HG02840 (cell line): ENCODE data around the gene HECA.
"Not testable (repeated sequence)": the region's sequence is repeated elsewhere in the genome, so short reads cannot be mapped to it uniquely, and the experiment has no call there.

Source experiments
- ATAC-seq: cut with Tn5 transposase; IDR thresholded peaks from one replicate; pipeline ENCODE4 v1.9.1; 2021; ENCODE audit warnings: mild to moderate bottlenecking, moderate library complexity, moderate number of reproducible peaks; ENCODE audit not compliant: unreplicated experiment, low FRiP score

The HECA gene

GRCh38 chr6:139198529-139199288 lies 63.8 kb downstream of the HECA start:
- ATAC-seq, result no peak

- no peak for ATAC-seq
These were observed 66.5 kb downstream of the HECA start for GRCh38 chr6:139201378-139201777.

GRCh38 chr6:139204978-139205377 lies 70.1 kb downstream of the HECA start:
- ATAC-seq, result no peak

- no peak for ATAC-seq
These were observed 71.0 kb downstream of the HECA start for GRCh38 chr6:139205843-139206242.

DNA sequence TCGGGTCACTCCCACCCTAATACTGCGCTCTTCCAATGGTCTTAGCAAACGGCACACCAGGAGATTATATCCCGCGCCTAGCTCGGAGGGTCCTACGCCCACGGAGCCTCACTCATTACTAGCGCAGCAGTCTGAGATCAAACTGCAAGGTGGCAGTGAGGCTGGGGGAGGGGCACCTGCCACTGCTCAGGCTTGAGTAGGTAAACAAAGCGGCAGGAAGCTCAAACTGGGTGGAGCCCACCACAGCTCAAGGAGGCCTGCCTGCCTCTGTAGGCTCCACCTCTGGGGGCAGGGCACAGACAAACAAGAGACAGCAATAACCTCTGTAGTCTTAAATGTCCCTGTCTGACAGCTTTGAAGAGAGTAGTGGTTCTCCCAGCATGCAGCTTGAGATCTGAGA lies 75.9 kb downstream of the HECA start:
- not testable (repeated sequence) for ATAC-seq

GRCh38 chr6:139212460-139212859 lies 77.6 kb downstream of the HECA start:
- not testable (repeated sequence) for ATAC-seq

DNA sequence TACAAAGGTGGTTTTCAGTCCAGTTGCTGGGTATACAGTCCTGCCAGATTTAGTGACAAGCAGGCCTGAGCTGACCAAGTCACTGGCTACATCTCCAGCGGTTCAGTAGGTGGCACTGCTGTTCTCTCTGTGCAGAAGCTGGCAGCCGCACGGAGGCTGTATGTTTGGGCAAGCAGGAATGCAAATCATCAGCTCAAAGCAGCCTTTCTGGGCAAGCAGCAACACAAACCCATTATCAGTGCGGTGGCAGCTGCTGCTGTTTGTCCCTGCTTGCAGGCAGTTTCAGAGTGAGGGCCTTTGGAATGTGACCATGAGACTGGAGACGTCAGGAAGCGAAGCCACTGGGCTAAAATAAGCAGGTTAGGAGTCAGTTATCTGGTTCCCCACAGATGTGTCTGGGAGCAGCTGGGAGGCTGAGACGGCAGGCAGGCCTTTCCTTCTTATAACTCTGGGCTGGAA lies 84.4 kb downstream of the HECA start:
- ATAC-seq, result peak; percentile 100

- ATAC-seq, result no peak
These were observed 84.9 kb downstream of the HECA start for GRCh38 chr6:139219746-139220145.

DNA sequence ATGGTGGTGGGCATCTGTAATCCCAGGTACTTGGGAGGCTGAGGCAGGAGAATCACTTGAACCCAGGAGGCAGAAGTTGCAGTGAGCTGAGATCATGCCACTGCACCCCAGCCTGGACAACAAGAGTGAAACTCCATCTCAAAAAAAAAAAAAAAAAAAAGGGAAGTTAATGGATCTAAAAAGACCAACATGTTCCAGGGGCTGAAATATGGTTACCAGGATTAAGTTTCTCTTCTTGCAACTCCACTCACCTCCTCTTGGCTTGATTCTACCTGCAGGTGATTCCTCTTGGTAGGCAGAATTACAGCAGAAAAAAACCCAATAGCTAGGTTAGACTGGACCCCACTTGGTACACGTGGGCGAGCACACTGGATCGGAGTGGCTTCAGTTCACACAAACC lies 93.5 kb downstream of the HECA start:
- not testable (repeated sequence) for ATAC-seq
